ENCODE results near the gene GATA6.

GRCh38 chr18:22200611-22201225 lies 31.3 kb downstream of the GATA6 start:
- TF ChIP-seq EZH2 (IDR thresholded peaks at IDR 0.05; ENCODE audit: insufficient read depth, poor library complexity, severe bottlenecking) (no peak), EZH2phosphoT487 (IDR thresholded peaks at IDR 0.05; ENCODE audit: insufficient read depth, low read depth) (no peak)

Measured in GM23248 (cell line).